CD4-positive, alpha-beta T cell (primary cell): Measurements from ENCODE around the gene GADD45B. TPM values are rescaled to one million over a fixed set of nuclear protein-coding genes. Genes with fewer than 3 reads are reported as not detected.

ENCODE experiments used
- ATAC-seq: fragments of 200-7000 bp; cut with Tn5 transposase; one replicate; pipeline ENCODE4 v1.10.0; 2022; ENCODE audit warnings: mild to moderate bottlenecking; ENCODE audit not compliant: poor library complexity
- CTCF ChIA-PET: fragments of 350-600 bp; sonication (Branson Sonifier 250); formaldehyde crosslinking; loops from one replicate; lab custom pipeline; 2021; ENCODE audit warnings: antibody characterized with exemption, inconsistent platforms; lab: Charles Lee
- POLR2A ChIA-PET: fragments of 350-600 bp; sonication (Branson Sonifier 250); formaldehyde crosslinking; loops from one replicate; lab custom pipeline; 2021; ENCODE audit warnings: antibody characterized with exemption, inconsistent platforms; lab: Charles Lee
- DNase-seq, 14 experiments: peaks; one replicate each; pipeline ENCODE4 v3.0.0-alpha.2; 2013 to 2020; ENCODE audit warnings: mixed read lengths in 2 of 14
- H3K27ac ChIP-seq, 2 donors: one replicate each; pipeline versions ENCODE4 v1.5.1 to v1.7.0; 2013; ENCODE audit warnings: low read length in 2 of 2, low read depth in 1 of 2, mild to moderate bottlenecking in 1 of 2
- H3K27me3 ChIP-seq, 2 experiments: 1 replicate in 1 of 2; 2 replicates in 1 of 2; pipeline versions ENCODE4 v1.6.1 to v1.7.0; 2013; ENCODE audit warnings: low read length in 2 of 2, control low read depth in 1 of 2, mild to moderate bottlenecking in 1 of 2, moderate library complexity in 1 of 2; ENCODE audit not compliant: insufficient read depth in 2 of 2, control insufficient read depth in 1 of 2
- H3K36me3 ChIP-seq: one replicate; pipeline ENCODE4 v1.6.1; 2013; ENCODE audit warnings: low read length, control low read depth; ENCODE audit not compliant: insufficient read depth
- H3K4me1 ChIP-seq: one replicate; pipeline ENCODE4 v1.6.1; 2013; ENCODE audit warnings: low read length, control low read depth; ENCODE audit not compliant: insufficient read depth
- H3K4me3 ChIP-seq: one replicate; pipeline ENCODE4 v1.5.1; 2013; ENCODE audit warnings: mild to moderate bottlenecking, low read length, moderate library complexity
- H3K9me3 ChIP-seq, 2 experiments: 1 replicate in 1 of 2; 2 replicates in 1 of 2; pipeline versions ENCODE4 v1.6.1 to v1.7.0; 2013; ENCODE audit warnings: low read length in 2 of 2, mild to moderate bottlenecking in 2 of 2, control low read depth in 1 of 2, moderate library complexity in 1 of 2; ENCODE audit not compliant: control insufficient read depth in 1 of 2, insufficient read depth in 1 of 2
- H3K27ac Mint-ChIP-seq: one replicate; pipeline ENCODE4 v1.8.0; 2020; ENCODE audit warnings: mixed read lengths
- H3K27me3 Mint-ChIP-seq: one replicate; pipeline ENCODE4 v1.8.0; 2021; ENCODE audit warnings: mixed read lengths
- H3K36me3 Mint-ChIP-seq: one replicate; pipeline ENCODE4 v1.8.0; 2021; ENCODE audit warnings: low read depth, mixed read lengths
- H3K4me1 Mint-ChIP-seq: one replicate; pipeline ENCODE4 v1.8.0; 2021; ENCODE audit warnings: low read depth, mixed read lengths
- H3K4me3 Mint-ChIP-seq: one replicate; pipeline ENCODE4 v1.8.0; 2020; ENCODE audit warnings: mild to moderate bottlenecking, mixed read lengths
- H3K9me3 Mint-ChIP-seq: one replicate; pipeline ENCODE4 v1.8.0; 2020; ENCODE audit warnings: mixed read lengths
- intact Hi-C, 2 experiments: fragments of 100-400 bp; cut with DNase I in 1 of 2; cut with micrococcal nuclease in 1 of 2; formaldehyde crosslinking; loops; one replicate each; pipeline versions ENCODE4 v1.15.1 to v1.9.0; 2023 to 2025; cut with DNase I, micrococcal nuclease
- total RNA-seq, 174 experiments: library from RNA in 2 of 174; stranded (reverse) in 2 of 174; gene quantifications; one replicate each; pipeline ENCODE4 v1.2.3 and lab custom pipeline; 2021 to 2026
- TF ChIP-seq, protein P1 (sequence below): fragments of 200-600 bp; IDR thresholded peaks from one replicate; pipeline ENCODE4 v1.8.0; 2022; ENCODE audit warnings: antibody characterized with exemption, mild to moderate bottlenecking

The GADD45B gene
- total RNA-seq, 2 experiments from 2014 or later: 284 to 285 TPM

- intact Hi-C loops: loop anchor here in 1 of 2 experiments (1.0 to 5.0 kb wide), 3 partner anchors 100 to 313 kb away; partner anchors contain the start of genes LSM7, PLEKHJ1, SF3A2 and SLC39A3
- no peaks in the 10 kb centered on the region for H3K9me3 ChIP-seq
- peaks cover 31% of the 10 kb centered on the region for H3K4me1 ChIP-seq
- Mint-ChIP-seq H3K27ac (peak within 1 kb of the TSS; percentile 93), H3K4me1 (peaks cover 15% of the 10 kb centered on the region), H3K36me3 (peaks cover 9% of the 10 kb centered on the region), H3K4me3 (peak within 1 kb of the TSS; percentile 92), H3K27me3 (no peaks in the 10 kb centered on the region), H3K9me3 (no peaks in the 10 kb centered on the region)
- POLR2A ChIA-PET: interaction anchor here (0.7 to 2.1 kb wide), 23 partner anchors 12 to 1159 kb away, joined by 3 to 36 read pairs (median 4); partner anchors contain the start of genes AP3D1, CIRBP, FAM174C and GADD45B
- peaks cover 26% of the 10 kb centered on the region for H3K36me3 ChIP-seq
- ATAC-seq (peak; percentile 93), DNase-seq (peak; percentile 92 to 99 (median 96))
- H3K4me3 ChIP-seq: peak within 1 kb of the TSS; percentile 86
- H3K27me3 ChIP-seq: no peaks in the 10 kb centered on the region
- CTCF ChIA-PET: interaction anchor here (0.9 to 2.6 kb wide), 5 partner anchors 29 to 322 kb away, joined by 3 to 9 read pairs (median 4); partner anchors contain the start of gene LMNB2
- peak within 1 kb of the TSS; percentile 91 to 98 for H3K27ac ChIP-seq
- TF ChIP-seq, protein P1, sequence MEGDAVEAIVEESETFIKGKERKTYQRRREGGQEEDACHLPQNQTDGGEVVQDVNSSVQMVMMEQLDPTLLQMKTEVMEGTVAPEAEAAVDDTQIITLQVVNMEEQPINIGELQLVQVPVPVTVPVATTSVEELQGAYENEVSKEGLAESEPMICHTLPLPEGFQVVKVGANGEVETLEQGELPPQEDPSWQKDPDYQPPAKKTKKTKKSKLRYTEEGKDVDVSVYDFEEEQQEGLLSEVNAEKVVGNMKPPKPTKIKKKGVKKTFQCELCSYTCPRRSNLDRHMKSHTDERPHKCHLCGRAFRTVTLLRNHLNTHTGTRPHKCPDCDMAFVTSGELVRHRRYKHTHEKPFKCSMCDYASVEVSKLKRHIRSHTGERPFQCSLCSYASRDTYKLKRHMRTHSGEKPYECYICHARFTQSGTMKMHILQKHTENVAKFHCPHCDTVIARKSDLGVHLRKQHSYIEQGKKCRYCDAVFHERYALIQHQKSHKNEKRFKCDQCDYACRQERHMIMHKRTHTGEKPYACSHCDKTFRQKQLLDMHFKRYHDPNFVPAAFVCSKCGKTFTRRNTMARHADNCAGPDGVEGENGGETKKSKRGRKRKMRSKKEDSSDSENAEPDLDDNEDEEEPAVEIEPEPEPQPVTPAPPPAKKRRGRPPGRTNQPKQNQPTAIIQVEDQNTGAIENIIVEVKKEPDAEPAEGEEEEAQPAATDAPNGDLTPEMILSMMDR: no peak
Observed at GRCh38 chr19:2427429-2428320, 48.3 kb upstream of the GADD45B start, which contains the start of gene TIMM13. TIMM13 (minus strand) TSS chr19:2427586; CDS start chr19:2427533, 53 bp downstream.

- TF ChIP-seq, protein P1: no peak
- Histone ChIP-seq H3K4me3 (no peak overlapping the region), H3K36me3 (peaks cover 23% of the 10 kb centered on the region), H3K9me3 (no peaks in the 10 kb centered on the region), H3K27ac (peak overlapping the region; percentile 91 to 98), H3K27me3 (no peaks in the 10 kb centered on the region), H3K4me1 (peaks cover 31% of the 10 kb centered on the region)
- H3K27me3 Mint-ChIP-seq: no peaks in the 10 kb centered on the region
- DNase-seq (peak in 2 of 14 experiments; percentile 29 to 49), ATAC-seq (no peak)
- peaks cover 15% of the 10 kb centered on the region for H3K4me1 Mint-ChIP-seq
- peaks cover 9% of the 10 kb centered on the region for H3K36me3 Mint-ChIP-seq
- H3K9me3 Mint-ChIP-seq: no peaks in the 10 kb centered on the region
- H3K27ac Mint-ChIP-seq: peak overlapping the region; percentile 93
- peak overlapping the region; percentile 92 for H3K4me3 Mint-ChIP-seq
- intact Hi-C loops: loop anchor here in 1 of 2 experiments (5.0 kb wide), 1 partner anchor 101 kb away; the partner anchor contains the start of genes LSM7 and SPPL2B
- ChIA-PET CTCF (interaction anchor here (0.9 to 2.6 kb wide), 5 partner anchors 28 to 321 kb away, joined by 3 to 9 read pairs (median 4); partner anchors contain the start of gene LMNB2), POLR2A (interaction anchor here (0.7 to 2.1 kb wide), 20 partner anchors 13 to 1159 kb away, joined by 3 to 36 read pairs (median 4); partner anchors contain the start of genes AP3D1, CIRBP, GADD45B and LMNB2)
Observed at GRCh38 chr19:2428321-2428690, 47.6 kb upstream of the GADD45B start.
